ENCODE results near the gene PSMB7. TPM values are rescaled to one million over a fixed set of nuclear protein-coding genes. Genes with fewer than 3 reads are reported as not detected.

PSMB7 gene
- total RNA-seq, result 83.0 TPM

- no peaks in the 10 kb centered on the region for H3K9me3 ChIP-seq (ENCODE audit: low read depth, low read length)
- H3K27me3 ChIP-seq (ENCODE audit: insufficient read depth, low read length), result no peaks in the 10 kb centered on the region
- H3K4me3 ChIP-seq (ENCODE audit: low read length), result peak within 1 kb of the TSS; percentile 66
- peaks cover 25% of the 10 kb centered on the region for H3K4me1 ChIP-seq (ENCODE audit: insufficient read depth, low read length)
Measured at GRCh38 chr9:124415102-124415851, at the start of gene PSMB7. Gene PSMB7, minus strand, starts transcription at chr9:124415442. Its CDS starts 17 bp downstream, at chr9:124415425.

- Histone ChIP-seq H3K4me3 (ENCODE audit: low read length) (no peak overlapping the region), H3K27me3 (ENCODE audit: insufficient read depth, low read length) (no peaks in the 10 kb centered on the region), H3K9me3 (ENCODE audit: low read depth, low read length) (no peaks in the 10 kb centered on the region), H3K4me1 (ENCODE audit: insufficient read depth, low read length) (no peaks in the 10 kb centered on the region)
Measured at GRCh38 chr9:124462739-124463138, 47.5 kb upstream of the PSMB7 start.

- H3K27me3 ChIP-seq (ENCODE audit: insufficient read depth, low read length), result no peaks in the 10 kb centered on the region
- H3K4me3 ChIP-seq (ENCODE audit: low read length), result no peak overlapping the region
- H3K9me3 ChIP-seq (ENCODE audit: low read depth, low read length), result no peaks in the 10 kb centered on the region
- no peaks in the 10 kb centered on the region for H3K4me1 ChIP-seq (ENCODE audit: insufficient read depth, low read length)
Measured at GRCh38 chr9:124458441-124458840, 43.2 kb upstream of the PSMB7 start.

DNA sequence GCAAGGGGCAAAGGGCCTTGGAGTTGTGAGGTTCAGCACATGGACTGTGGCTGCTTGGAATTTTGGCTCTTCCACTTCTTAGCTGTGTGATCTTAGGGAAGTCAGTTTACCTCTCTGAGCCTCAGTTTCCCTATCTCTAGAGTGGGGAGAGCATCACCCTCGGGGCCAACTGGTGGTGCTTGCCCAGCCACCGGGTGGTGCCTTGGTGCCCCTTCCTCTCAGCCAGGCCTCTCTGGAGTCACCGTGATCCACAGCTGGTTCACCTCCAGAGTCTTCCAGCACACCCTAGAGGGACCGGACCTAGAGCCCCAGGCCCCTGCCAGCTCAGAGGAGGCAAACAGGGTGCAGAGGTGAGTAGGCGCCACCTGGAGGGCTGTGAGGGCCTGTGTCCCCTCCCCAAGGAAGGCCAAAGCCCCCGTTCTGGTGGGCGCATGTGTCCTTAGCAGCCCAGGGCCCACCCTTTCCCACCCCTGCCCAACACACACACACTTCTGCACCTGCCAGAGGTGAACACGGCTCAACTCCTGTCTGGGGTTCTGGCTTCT is 42.7 kb upstream of the PSMB7 start:
- Histone ChIP-seq H3K9me3 (ENCODE audit: low read depth, low read length) (no peaks in the 10 kb centered on the region), H3K27me3 (ENCODE audit: insufficient read depth, low read length) (no peaks in the 10 kb centered on the region), H3K4me1 (ENCODE audit: insufficient read depth, low read length) (no peaks in the 10 kb centered on the region), H3K4me3 (ENCODE audit: low read length) (no peak overlapping the region)

- peaks cover 4% of the 10 kb centered on the region for H3K27me3 ChIP-seq (ENCODE audit: insufficient read depth, low read length)
- no peak overlapping the region for H3K4me3 ChIP-seq (ENCODE audit: low read length)
- no peaks in the 10 kb centered on the region for H3K9me3 ChIP-seq (ENCODE audit: low read depth, low read length)
- H3K4me1 ChIP-seq (ENCODE audit: insufficient read depth, low read length), result no peaks in the 10 kb centered on the region
Measured at GRCh38 chr9:124457079-124457886, 42.0 kb upstream of the PSMB7 start.

DNA sequence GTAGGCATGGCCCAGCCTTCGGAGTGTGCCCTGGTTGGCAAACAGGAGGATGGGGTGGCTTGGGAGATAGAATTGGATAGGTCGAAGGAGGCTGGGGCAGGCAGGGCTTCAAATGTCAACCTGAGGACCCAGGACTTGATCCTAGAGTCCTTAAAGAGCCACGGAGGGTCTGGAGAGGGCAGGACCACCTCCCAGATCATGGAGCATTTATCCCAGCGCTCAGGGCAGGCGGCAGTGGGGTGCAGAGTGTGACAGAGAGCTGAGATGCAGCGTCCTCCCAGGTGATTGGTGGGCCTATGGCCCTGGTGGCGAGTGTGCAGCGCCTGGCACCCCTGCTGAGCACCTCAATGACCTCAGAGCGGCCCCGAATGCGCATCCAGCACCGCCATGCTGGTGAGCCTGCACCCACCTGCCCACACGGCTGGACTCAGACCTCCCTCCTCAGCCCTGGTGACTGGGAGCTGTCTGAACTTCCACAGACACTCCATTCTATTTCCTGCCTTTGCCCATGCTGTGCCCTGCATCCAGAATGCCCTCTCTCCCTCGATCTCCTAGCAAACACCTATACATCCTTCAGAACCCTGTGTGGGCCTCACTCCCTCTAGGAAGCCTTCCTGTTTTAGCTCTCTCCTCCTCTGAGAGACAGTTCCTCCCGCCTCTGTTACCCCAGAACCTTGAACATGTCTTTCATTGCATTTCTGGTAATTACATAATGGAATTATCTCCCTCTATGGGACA is 41.3 kb upstream of the PSMB7 start:
- Histone ChIP-seq H3K27me3 (ENCODE audit: insufficient read depth, low read length) (peaks cover 8% of the 10 kb centered on the region), H3K4me1 (ENCODE audit: insufficient read depth, low read length) (no peaks in the 10 kb centered on the region), H3K4me3 (ENCODE audit: low read length) (no peak overlapping the region), H3K9me3 (ENCODE audit: low read depth, low read length) (no peaks in the 10 kb centered on the region)

- no peaks in the 10 kb centered on the region for H3K4me1 ChIP-seq (ENCODE audit: insufficient read depth, low read length)
- peaks cover 15% of the 10 kb centered on the region for H3K27me3 ChIP-seq (ENCODE audit: insufficient read depth, low read length)
- H3K9me3 ChIP-seq (ENCODE audit: low read depth, low read length), result no peaks in the 10 kb centered on the region
- no peak overlapping the region for H3K4me3 ChIP-seq (ENCODE audit: low read length)
Measured at GRCh38 chr9:124455820-124456219, 40.6 kb upstream of the PSMB7 start.

DNA sequence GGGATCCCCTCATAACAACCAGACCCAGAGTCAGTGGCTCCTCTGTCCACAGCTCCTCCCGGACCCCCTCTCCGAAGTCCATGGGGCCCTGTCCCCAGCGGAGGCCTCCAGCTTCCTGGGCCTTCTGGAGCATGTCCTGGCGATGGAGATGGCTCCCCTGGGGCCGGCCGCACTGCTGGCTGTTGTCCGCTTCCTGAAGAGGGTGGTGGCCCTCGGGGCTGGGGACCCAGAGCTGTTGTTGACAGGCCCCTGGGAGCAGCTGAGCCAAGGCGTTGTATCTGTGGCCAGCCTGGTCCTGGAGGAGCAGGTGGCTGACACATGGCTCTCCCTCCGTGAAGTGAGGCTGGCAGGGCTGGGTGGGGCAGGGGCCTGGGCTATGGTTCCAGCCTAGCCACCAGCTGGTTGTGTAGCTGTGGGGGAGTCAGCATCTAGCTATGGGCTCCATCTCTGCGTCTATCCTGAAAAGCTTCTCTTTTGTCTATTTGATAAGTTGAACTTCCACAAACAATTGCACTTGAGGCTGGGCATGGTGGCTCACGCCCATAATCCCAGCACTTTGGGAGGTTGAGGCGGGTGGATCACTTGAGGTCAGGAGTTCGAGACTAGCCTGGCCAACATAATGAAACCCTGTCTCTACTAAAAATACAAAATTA is 39.7 kb upstream of the PSMB7 start:
- Histone ChIP-seq H3K4me3 (ENCODE audit: low read length) (no peak overlapping the region), H3K27me3 (ENCODE audit: insufficient read depth, low read length) (peaks cover 19% of the 10 kb centered on the region), H3K4me1 (ENCODE audit: insufficient read depth, low read length) (no peaks in the 10 kb centered on the region), H3K9me3 (ENCODE audit: low read depth, low read length) (no peaks in the 10 kb centered on the region)

DNA sequence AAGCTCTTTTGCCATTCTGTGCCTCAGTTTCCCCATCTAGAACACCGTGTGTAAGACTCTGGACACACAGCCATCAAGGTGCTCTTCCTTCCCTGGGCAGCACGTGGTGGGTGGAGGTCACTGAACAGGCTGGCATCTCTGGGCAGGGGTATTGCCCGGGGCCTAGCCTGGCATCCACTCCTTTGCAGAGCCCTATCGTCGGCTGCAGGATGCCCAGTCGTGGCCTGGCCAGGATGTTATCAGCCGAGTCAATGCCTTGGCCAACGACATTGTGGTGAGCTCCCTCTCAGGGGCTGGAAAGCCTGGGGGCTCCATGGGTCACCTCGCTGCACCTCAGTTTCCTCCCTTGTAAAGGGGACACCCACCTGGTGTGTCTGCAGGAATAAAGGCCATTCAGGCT is 39.1 kb upstream of the PSMB7 start:
- no peak overlapping the region for H3K4me3 ChIP-seq (ENCODE audit: low read length)
- H3K9me3 ChIP-seq (ENCODE audit: low read depth, low read length), result no peaks in the 10 kb centered on the region
- peaks cover 19% of the 10 kb centered on the region for H3K27me3 ChIP-seq (ENCODE audit: insufficient read depth, low read length)
- no peaks in the 10 kb centered on the region for H3K4me1 ChIP-seq (ENCODE audit: insufficient read depth, low read length)

- no peak overlapping the region for H3K4me3 ChIP-seq (ENCODE audit: low read length)
- H3K27me3 ChIP-seq (ENCODE audit: insufficient read depth, low read length), result peaks cover 19% of the 10 kb centered on the region
- no peaks in the 10 kb centered on the region for H3K4me1 ChIP-seq (ENCODE audit: insufficient read depth, low read length)
- H3K9me3 ChIP-seq (ENCODE audit: low read depth, low read length), result no peaks in the 10 kb centered on the region
Measured at GRCh38 chr9:124453586-124454191, 38.4 kb upstream of the PSMB7 start.

DNA sequence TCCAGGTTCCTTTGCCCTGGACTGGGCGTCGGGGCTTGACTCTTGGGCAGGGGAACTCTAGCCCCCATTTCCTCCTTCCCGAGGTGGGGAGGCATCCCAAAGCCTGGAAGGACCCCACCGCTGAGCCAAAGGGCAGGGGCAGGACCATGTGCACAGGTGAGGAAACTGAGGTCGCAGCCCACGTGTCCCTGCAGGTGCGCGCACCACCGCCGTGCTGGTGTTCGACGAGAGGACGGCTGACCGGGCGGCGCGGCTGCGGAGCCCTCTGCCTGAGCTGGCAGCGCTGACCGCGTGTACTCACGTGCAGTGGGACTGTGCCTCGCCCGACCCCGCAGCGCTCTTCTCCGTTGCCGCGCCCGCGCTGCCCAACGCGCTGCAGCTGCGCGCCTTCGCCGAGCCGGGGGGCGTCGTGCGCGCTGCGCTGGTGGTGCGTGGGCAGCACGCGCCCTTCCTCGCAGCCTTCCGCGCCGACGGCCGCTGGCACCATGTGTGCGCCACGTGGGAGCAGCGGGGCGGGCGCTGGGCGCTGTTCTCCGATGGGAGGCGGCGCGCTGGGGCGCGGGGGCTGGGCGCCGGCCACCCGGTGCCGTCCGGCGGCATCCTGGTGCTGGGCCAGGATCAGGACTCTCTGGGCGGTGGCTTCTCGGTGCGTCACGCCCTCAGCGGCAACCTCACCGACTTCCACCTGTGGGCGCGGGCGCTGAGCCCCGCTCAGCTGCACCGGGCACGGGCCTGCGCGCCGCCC is 37.8 kb upstream of the PSMB7 start:
- peaks cover 19% of the 10 kb centered on the region for H3K27me3 ChIP-seq (ENCODE audit: insufficient read depth, low read length)
- no peaks in the 10 kb centered on the region for H3K9me3 ChIP-seq (ENCODE audit: low read depth, low read length)
- no peaks in the 10 kb centered on the region for H3K4me1 ChIP-seq (ENCODE audit: insufficient read depth, low read length)
- no peak overlapping the region for H3K4me3 ChIP-seq (ENCODE audit: low read length)

DNA sequence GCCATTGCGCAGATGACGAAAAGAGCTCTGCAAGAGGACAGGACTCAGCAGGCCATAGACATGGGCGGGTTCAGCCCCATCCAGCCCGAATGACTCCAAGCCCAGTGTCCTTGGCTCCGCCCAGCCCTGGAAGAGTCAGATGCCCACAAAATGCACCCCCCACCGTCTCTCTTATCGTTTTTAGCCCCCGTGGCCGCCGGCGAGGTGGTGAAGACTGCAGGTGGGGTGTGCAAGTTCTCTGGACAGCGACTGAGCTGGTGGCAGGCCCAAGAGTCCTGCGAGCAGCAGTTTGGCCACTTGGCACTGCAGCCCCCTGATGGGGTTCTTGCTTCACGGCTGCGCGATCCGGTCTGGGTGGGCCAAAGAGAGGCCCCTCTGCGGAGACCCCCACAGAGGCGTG is 37.1 kb upstream of the PSMB7 start:
- Histone ChIP-seq H3K9me3 (ENCODE audit: low read depth, low read length) (no peaks in the 10 kb centered on the region), H3K27me3 (ENCODE audit: insufficient read depth, low read length) (peaks cover 19% of the 10 kb centered on the region), H3K4me3 (ENCODE audit: low read length) (no peak overlapping the region), H3K4me1 (ENCODE audit: insufficient read depth, low read length) (no peaks in the 10 kb centered on the region)

DNA sequence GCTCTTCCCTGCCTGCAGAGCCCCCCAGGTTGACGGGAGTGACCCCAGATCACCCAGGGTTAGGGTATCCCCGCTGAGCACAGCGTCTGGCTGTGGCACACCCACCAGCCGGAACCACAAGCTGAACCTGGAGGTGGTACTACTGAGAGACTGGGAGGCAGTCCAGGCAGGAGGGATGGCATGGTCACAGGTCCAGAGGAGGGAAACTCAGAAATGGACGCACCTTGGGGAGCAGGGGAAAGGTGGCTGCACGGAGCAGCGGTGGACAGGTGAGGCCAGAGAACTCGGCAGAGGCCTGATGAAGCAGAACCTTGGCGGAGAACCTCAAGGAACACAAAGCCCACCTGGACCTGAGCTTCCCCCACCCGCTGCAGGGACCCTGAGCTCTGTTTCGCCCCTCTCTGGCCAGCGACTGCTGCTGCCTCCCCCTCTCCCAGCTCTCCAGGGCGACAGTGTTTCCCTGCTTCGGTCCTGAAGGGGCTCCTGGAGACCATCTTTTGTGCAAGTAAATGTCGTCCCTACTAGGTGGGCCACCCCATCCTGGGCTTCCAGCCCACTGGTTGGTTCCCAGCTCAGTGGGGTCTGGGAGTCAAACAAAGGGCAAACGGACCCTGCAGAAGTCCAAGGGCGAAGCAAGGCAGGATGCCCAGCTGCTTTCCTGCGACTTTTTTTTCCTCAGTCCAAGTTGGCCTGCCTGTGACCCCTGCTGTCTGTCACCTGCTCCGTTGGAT is 35.9 kb upstream of the PSMB7 start:
- H3K9me3 ChIP-seq (ENCODE audit: low read depth, low read length), result no peaks in the 10 kb centered on the region
- peaks cover 19% of the 10 kb centered on the region for H3K27me3 ChIP-seq (ENCODE audit: insufficient read depth, low read length)
- no peak overlapping the region for H3K4me3 ChIP-seq (ENCODE audit: low read length)
- H3K4me1 ChIP-seq (ENCODE audit: insufficient read depth, low read length), result no peaks in the 10 kb centered on the region

All from mononuclear cell (primary cell).